Karpas-422 (cell line): ENCODE results near the gene MSTO1. TPM values are rescaled to one million over a fixed set of nuclear protein-coding genes. Genes with fewer than 3 reads are reported as not detected.
"Not testable (repeated sequence)": the region's sequence is repeated elsewhere in the genome, so short reads cannot be mapped to it uniquely, and the experiment has no call there.

Experiments
- DNase-seq: peaks from one replicate; pipeline ENCODE4 v3.0.0-alpha.2; 2015
- H2AFZ ChIP-seq: fragments of 200-600 bp; sonication (generic); 2 replicates; pipeline ENCODE4 v1.6.1; 2014; ENCODE audit warnings: antibody characterized with exemption, low read length, mixed read lengths
- H3K27ac ChIP-seq: fragments of 200-600 bp; sonication (generic); 2 replicates; pipeline ENCODE4 v1.5.1; 2014; ENCODE audit warnings: mild to moderate bottlenecking, low read length, moderate library complexity
- H3K27me3 ChIP-seq: fragments of 200-600 bp; sonication (generic); 2 replicates; pipeline ENCODE4 v1.6.1; 2014; ENCODE audit warnings: low read length, mixed read lengths
- H3K36me3 ChIP-seq: fragments of 200-600 bp; sonication (generic); 2 replicates; pipeline ENCODE4 v1.6.1; 2014; ENCODE audit warnings: low read length, mixed read lengths; ENCODE audit not compliant: insufficient read depth
- H3K4me1 ChIP-seq: fragments of 200-600 bp; sonication (generic); 2 replicates; pipeline ENCODE4 v1.6.1; 2014; ENCODE audit warnings: mild to moderate bottlenecking, low read length, mixed read lengths
- H3K4me2 ChIP-seq: fragments of 200-600 bp; sonication (generic); 2 replicates; pipeline ENCODE4 v1.6.1; 2014; ENCODE audit warnings: low read length, low read depth, mild to moderate bottlenecking; ENCODE audit not compliant: poor library complexity, severe bottlenecking
- H3K4me3 ChIP-seq: fragments of 200-600 bp; sonication (generic); 2 replicates; pipeline ENCODE4 v1.5.1; 2014; ENCODE audit warnings: mild to moderate bottlenecking, antibody characterized with exemption, low read length, mixed read lengths
- H3K79me2 ChIP-seq: fragments of 200-600 bp; sonication (generic); 2 replicates; pipeline ENCODE4 v1.6.1; 2014; ENCODE audit warnings: mild to moderate bottlenecking, low read length, mixed read lengths
- H3K9ac ChIP-seq: fragments of 200-600 bp; sonication (generic); 2 replicates; pipeline ENCODE4 v1.6.0; 2014; ENCODE audit warnings: low read length
- H3K9me2 ChIP-seq: fragments of 200-600 bp; sonication (generic), shearing (Covaris generic); replicated peaks from 2 replicates; pipeline ENCODE4 v1.6.0; 2014; ENCODE audit warnings: mild to moderate bottlenecking, low read length, moderate library complexity; ENCODE audit not compliant: insufficient read depth
- H3K9me3 ChIP-seq: fragments of 300-700, 200-600 bp; sonication (generic); 2 replicates; pipeline ENCODE4 v1.6.1; 2014; ENCODE audit warnings: low read length, mixed read lengths
- H4K20me1 ChIP-seq: fragments of 200-600 bp; sonication (generic); 2 replicates; pipeline ENCODE4 v1.6.1; 2014; ENCODE audit warnings: mild to moderate bottlenecking, antibody characterized with exemption, low read length, low read depth; ENCODE audit not compliant: insufficient read depth
- total RNA-seq: library from RNA; depleted of rRNA; stranded (reverse); fragments of >200 nt; shearing (Covaris generic); gene quantifications from 2 replicates; pipeline ENCODE4 v1.2.3, GENCODE V29; 2014; ENCODE audit warnings: low replicate concordance; rRNA removed

MSTO1 gene
- total RNA-seq: 55.2 and 56.9 TPM in 2 replicates

DNA sequence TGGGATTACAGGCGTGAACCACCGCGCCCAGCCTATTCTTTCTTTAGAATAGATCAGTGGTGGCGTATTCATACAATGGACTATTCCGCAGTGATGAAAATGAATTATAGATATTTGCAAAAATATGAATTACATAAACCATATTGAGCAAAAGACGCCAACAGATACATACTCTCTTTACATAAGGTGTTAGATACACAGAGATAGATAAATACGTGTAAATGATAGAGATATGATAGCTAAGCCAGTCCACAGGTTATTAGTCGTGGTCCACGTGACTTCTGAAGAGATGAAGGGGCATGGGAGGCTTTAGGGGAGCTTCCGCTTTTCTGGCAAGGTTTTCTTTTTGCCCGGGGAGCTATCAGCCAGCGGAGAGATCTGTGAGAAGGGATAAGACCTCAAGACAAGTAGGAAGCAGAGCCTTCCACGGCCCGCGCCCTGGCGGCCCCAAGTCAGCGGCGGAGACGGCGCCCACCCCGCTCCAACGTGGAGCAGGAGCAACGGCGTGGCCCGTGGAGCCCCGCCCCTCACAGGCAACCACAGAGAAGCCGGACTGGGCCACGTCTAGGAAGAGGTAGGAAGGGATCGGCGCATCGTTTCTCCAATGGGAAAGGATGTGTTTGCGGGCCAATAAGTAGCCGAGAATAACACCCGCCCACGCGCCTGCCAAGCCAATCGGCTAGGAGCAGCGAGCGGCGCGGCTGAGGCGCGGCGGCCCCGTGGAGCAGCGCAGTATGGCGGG lies at the start of gene MSTO1:
Gene MSTO1, plus strand, starts transcription at position 704 of the 742 bp plus-strand sequence. Its CDS starts 31 bp downstream, at position 735.
- peak within 1 kb of the TSS; percentile 45 for H3K27ac ChIP-seq
- H3K36me3 ChIP-seq: no peaks in the 10 kb centered on the region
- peak; percentile 98 for DNase-seq
- H3K4me2 ChIP-seq: peak within 1 kb of the TSS; percentile 83
- H3K79me2 ChIP-seq: no peaks in the 10 kb centered on the region; the same call in 1 of the 2 replicates
- H3K9me3 ChIP-seq: no peaks in the 10 kb centered on the region
- 0 out of 2 replicates have a peak within 1 kb of the TSS, but pooled peaks have one; percentile 19 for H2AFZ ChIP-seq
- H3K9ac ChIP-seq: peak within 1 kb of the TSS; percentile 73
- H3K27me3 ChIP-seq: no peaks in the 10 kb centered on the region
- H4K20me1 ChIP-seq: no peaks in the 10 kb centered on the region
- H3K4me1 ChIP-seq: peaks cover 6% of the 10 kb centered on the region
- no peaks in the 10 kb centered on the region for H3K9me2 ChIP-seq
- peak within 1 kb of the TSS; percentile 67 for H3K4me3 ChIP-seq

DNA sequence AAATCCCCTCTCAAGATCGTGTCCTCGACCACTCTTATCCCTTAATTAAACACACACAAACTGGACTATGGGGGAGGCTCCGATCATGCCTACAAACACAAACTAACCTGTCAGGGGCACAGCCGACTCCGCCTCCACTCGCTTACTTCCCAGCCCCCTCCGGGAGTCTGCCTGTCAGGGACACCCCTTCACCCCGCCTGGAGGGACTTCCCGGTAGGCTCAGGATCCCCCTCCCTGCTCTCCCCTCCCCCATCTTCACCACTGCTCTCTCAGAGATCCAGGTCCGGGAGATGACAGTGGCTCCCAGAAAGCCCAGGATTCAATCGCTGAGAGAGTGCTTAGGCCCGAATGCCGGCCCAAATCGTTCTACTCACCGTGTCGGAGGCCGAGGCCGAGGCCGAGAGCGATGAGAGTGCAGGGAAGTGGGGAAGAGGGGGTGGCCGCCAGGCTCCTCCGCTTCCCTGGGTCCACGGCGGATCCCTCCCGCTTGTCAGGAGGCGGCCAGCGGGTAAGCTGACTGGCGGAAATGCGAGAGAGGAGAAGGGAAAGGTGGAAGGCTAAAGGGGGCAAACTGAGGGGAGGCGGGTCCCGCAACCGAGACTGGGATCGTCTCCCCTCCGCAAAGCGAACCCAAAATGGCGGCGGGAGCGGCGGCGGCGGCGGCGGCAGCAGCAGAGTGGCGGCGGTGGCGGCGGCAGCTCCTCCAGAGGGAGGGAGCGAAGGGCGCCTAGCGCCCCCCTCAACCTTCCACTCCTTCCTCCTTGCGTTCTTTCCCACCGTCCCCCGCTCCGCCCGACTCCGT lies 48.0 kb upstream of the MSTO1 start:
- Histone ChIP-seq H3K4me3 (peak overlapping the region; percentile 92), H3K9ac (peak overlapping the region; percentile 81), H2AFZ (peak overlapping the region; percentile 34; the same call in 1 of the 2 replicates), H3K79me2 (peaks cover 89% of the 10 kb centered on the region), H4K20me1 (peaks cover 33% of the 10 kb centered on the region; the same call in 1 of the 2 replicates), H3K4me1 (peaks cover 26% of the 10 kb centered on the region), H3K36me3 (peaks cover 29% of the 10 kb centered on the region), H3K27ac (peak overlapping the region; percentile 83), H3K4me2 (peak overlapping the region; percentile 64)
- DNase-seq, H3K9me2 ChIP-seq, H3K9me3 ChIP-seq, H3K27me3 ChIP-seq: not testable (repeated sequence)

- Histone ChIP-seq H2AFZ (peak within 1 kb of the TSS; percentile 38; the same call in 1 of the 2 replicates), H3K36me3 (peaks cover 28% of the 10 kb centered on the region), H3K79me2 (peaks cover 87% of the 10 kb centered on the region), H3K27ac (peak within 1 kb of the TSS; percentile 83), H3K27me3 (no peaks in the 10 kb centered on the region), H4K20me1 (peaks cover 30% of the 10 kb centered on the region; the same call in 1 of the 2 replicates), H3K4me3 (peak within 1 kb of the TSS; percentile 92), H3K9me2 (no peaks in the 10 kb centered on the region), H3K9me3 (no peaks in the 10 kb centered on the region), H3K4me2 (peak within 1 kb of the TSS; percentile 80), H3K9ac (peak within 1 kb of the TSS; percentile 81), H3K4me1 (peaks cover 26% of the 10 kb centered on the region)
- peak; percentile 97 for DNase-seq
Observed at GRCh38 chr1:155562581-155563376, 47.2 kb upstream of the MSTO1 start, which contains the start of gene ASH1L. ASH1L (minus strand) TSS chr1:155562803; CDS start chr1:155521519, 41,284 bp downstream.

- not testable (repeated sequence) for H3K9me3 ChIP-seq, H2AFZ ChIP-seq
Observed at GRCh38 chr1:155563377-155564022, 46.5 kb upstream of the MSTO1 start.

GRCh38 chr1:155569988-155570592 lies 39.9 kb upstream of the MSTO1 start:
- Histone ChIP-seq H3K4me1 (peaks cover 11% of the 10 kb centered on the region), H2AFZ (no peak overlapping the region), H3K36me3 (peaks cover 22% of the 10 kb centered on the region), H3K79me2 (peaks cover 79% of the 10 kb centered on the region), H3K9ac (no peak overlapping the region), H3K27ac (no peak overlapping the region), H3K4me3 (no peak overlapping the region), H3K9me3 (no peaks in the 10 kb centered on the region), H3K27me3 (no peaks in the 10 kb centered on the region), H3K9me2 (no peaks in the 10 kb centered on the region), H4K20me1 (peaks cover 11% of the 10 kb centered on the region; the same call in 1 of the 2 replicates), H3K4me2 (no peak overlapping the region)
- no peak for DNase-seq

More at GRCh38 chr1:155563377-155564022, 46.5 kb upstream of the MSTO1 start:
- Histone ChIP-seq H3K4me3 (peak overlapping the region; percentile 92), H3K4me1 (peaks cover 26% of the 10 kb centered on the region), H3K4me2 (peak overlapping the region; percentile 80), H3K27ac (peak overlapping the region; percentile 83), H3K9ac (peak overlapping the region; percentile 81), H3K79me2 (peaks cover 85% of the 10 kb centered on the region), H3K36me3 (peaks cover 22% of the 10 kb centered on the region), H4K20me1 (peaks cover 26% of the 10 kb centered on the region; the same call in 1 of the 2 replicates)
- not testable (repeated sequence) for H3K9me2 ChIP-seq, DNase-seq, H3K27me3 ChIP-seq

DNA sequence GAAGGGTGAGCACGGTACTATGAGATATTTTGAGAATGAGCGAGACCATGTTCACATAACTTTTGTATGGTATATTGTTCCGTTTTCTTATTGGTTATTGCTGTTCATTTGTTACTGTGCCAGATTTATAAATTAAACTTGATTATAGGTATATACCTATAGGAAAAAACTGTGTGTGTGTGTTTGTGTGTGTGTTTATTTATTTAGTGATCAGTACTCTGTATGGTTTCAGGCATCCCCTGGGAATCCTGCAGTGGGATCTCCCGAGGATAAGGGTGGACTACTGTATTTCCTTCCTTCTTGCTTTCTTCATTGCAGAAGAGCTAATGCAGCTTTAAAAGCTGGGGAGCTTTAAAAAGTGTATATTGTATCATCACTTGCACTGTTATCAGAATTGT lies 39.4 kb upstream of the MSTO1 start:
- H3K27me3 ChIP-seq: no peaks in the 10 kb centered on the region
- H3K4me3 ChIP-seq: no peak overlapping the region
- peaks cover 78% of the 10 kb centered on the region for H3K79me2 ChIP-seq
- no peak for DNase-seq
- peaks cover 17% of the 10 kb centered on the region for H3K36me3 ChIP-seq
- H3K27ac ChIP-seq: no peak overlapping the region
- H3K9ac ChIP-seq: no peak overlapping the region
- H3K9me3 ChIP-seq: no peaks in the 10 kb centered on the region
- no peak overlapping the region for H3K4me2 ChIP-seq
- H3K9me2 ChIP-seq: no peaks in the 10 kb centered on the region
- peaks cover 11% of the 10 kb centered on the region for H3K4me1 ChIP-seq
- H4K20me1 ChIP-seq: peaks cover 9% of the 10 kb centered on the region; the same call in 1 of the 2 replicates
- H2AFZ ChIP-seq: no peak overlapping the region

- no peak overlapping the region for H3K9ac ChIP-seq
- H3K27ac ChIP-seq: peak overlapping the region; percentile 37; the same call in 1 of the 2 replicates
- H3K36me3 ChIP-seq: peaks cover 10% of the 10 kb centered on the region
- peaks cover 7% of the 10 kb centered on the region; the same call in 1 of the 2 replicates for H4K20me1 ChIP-seq
- H3K9me2 ChIP-seq: no peaks in the 10 kb centered on the region
- DNase-seq: no peak
- peaks cover 62% of the 10 kb centered on the region for H3K79me2 ChIP-seq
- no peaks in the 10 kb centered on the region for H3K27me3 ChIP-seq
- no peak overlapping the region for H3K4me3 ChIP-seq
- H3K4me1 ChIP-seq: peaks cover 11% of the 10 kb centered on the region
- H3K4me2 ChIP-seq: no peak overlapping the region
- H3K9me3 ChIP-seq: no peaks in the 10 kb centered on the region
- H2AFZ ChIP-seq: no peak overlapping the region
Observed at GRCh38 chr1:155574077-155574476, 35.9 kb upstream of the MSTO1 start.
